Measurements from ENCODE around the gene DHX36. TPM values are rescaled to one million over a fixed set of nuclear protein-coding genes. Genes with fewer than 3 reads are reported as not detected.

Gene DHX36
- total RNA-seq, 1 donor from 2014 or later, result 93.3 TPM

GRCh38 chr3:154252759-154253638 lies 71.3 kb downstream of the DHX36 start:
- H3K4me1 Mint-ChIP-seq, result peaks cover 3% of the 10 kb centered on the region
- intact Hi-C loops (cut with micrococcal nuclease), result loop anchor here (1.0 to 2.0 kb wide), 3 partner anchors 158 to 1226 kb away; no protein-coding TSS in a partner anchor
- no peaks in the 10 kb centered on the region for H3K27me3 Mint-ChIP-seq
- H3K4me3 Mint-ChIP-seq, result no peak overlapping the region
- H3K9me3 Mint-ChIP-seq, result no peaks in the 10 kb centered on the region
- H3K27ac Mint-ChIP-seq, result no peak overlapping the region
- DNase-seq, result peak; percentile 89
- peaks cover 37% of the 10 kb centered on the region for H3K36me3 Mint-ChIP-seq (ENCODE audit: low read depth)

GRCh38 chr3:154251610-154252009 lies 72.7 kb downstream of the DHX36 start:
- Mint-ChIP-seq H3K4me3 (no peak overlapping the region), H3K4me1 (peaks cover 3% of the 10 kb centered on the region), H3K27ac (peak overlapping the region; percentile 21), H3K27me3 (no peaks in the 10 kb centered on the region), H3K36me3 (ENCODE audit: low read depth) (peaks cover 34% of the 10 kb centered on the region), H3K9me3 (no peaks in the 10 kb centered on the region)
- intact Hi-C loops (cut with micrococcal nuclease), result loop anchor here (2.0 kb wide), 2 partner anchors 157 to 1225 kb away; no protein-coding TSS in a partner anchor
- DNase-seq, result no peak

- intact Hi-C loops (cut with micrococcal nuclease), result no loop called here
- peaks cover 31% of the 10 kb centered on the region for H3K36me3 Mint-ChIP-seq (ENCODE audit: low read depth)
Observed at GRCh38 chr3:154250291-154250690, 74.0 kb downstream of the DHX36 start.

GRCh38 chr3:154247806-154248415 lies 76.4 kb downstream of the DHX36 start:
- intact Hi-C loops (cut with micrococcal nuclease), result no loop called here
- peaks cover 2% of the 10 kb centered on the region for H3K4me1 Mint-ChIP-seq
- no peak for DNase-seq
- H3K9me3 Mint-ChIP-seq, result no peaks in the 10 kb centered on the region
- H3K36me3 Mint-ChIP-seq (ENCODE audit: low read depth), result peaks cover 21% of the 10 kb centered on the region
- no peak overlapping the region for H3K4me3 Mint-ChIP-seq
- H3K27me3 Mint-ChIP-seq, result no peaks in the 10 kb centered on the region
- no peak overlapping the region for H3K27ac Mint-ChIP-seq

More at GRCh38 chr3:154250291-154250690, 74.0 kb downstream of the DHX36 start:
- H3K27me3 Mint-ChIP-seq, result no peaks in the 10 kb centered on the region
- no peaks in the 10 kb centered on the region for H3K9me3 Mint-ChIP-seq
- H3K4me1 Mint-ChIP-seq, result peaks cover 3% of the 10 kb centered on the region
- no peak overlapping the region for H3K27ac Mint-ChIP-seq
- H3K4me3 Mint-ChIP-seq, result no peak overlapping the region
- DNase-seq, result no peak

GRCh38 chr3:154244644-154245043 lies 79.6 kb downstream of the DHX36 start:
- intact Hi-C loops (cut with micrococcal nuclease), result no loop called here

GRCh38 chr3:154243353-154243752 lies 80.9 kb downstream of the DHX36 start:
- Mint-ChIP-seq H3K27ac (no peak overlapping the region), H3K4me3 (no peak overlapping the region), H3K36me3 (ENCODE audit: low read depth) (peaks cover 6% of the 10 kb centered on the region), H3K4me1 (peaks cover 3% of the 10 kb centered on the region), H3K9me3 (no peaks in the 10 kb centered on the region), H3K27me3 (no peaks in the 10 kb centered on the region)
- no peak for DNase-seq
- intact Hi-C loops (cut with micrococcal nuclease), result no loop called here

More at GRCh38 chr3:154244644-154245043, 79.6 kb downstream of the DHX36 start:
- Mint-ChIP-seq H3K27me3 (no peaks in the 10 kb centered on the region), H3K9me3 (no peaks in the 10 kb centered on the region), H3K36me3 (ENCODE audit: low read depth) (peaks cover 11% of the 10 kb centered on the region), H3K4me1 (no peaks in the 10 kb centered on the region), H3K27ac (no peak overlapping the region), H3K4me3 (no peak overlapping the region)
- no peak for DNase-seq

GRCh38 chr3:154242766-154243165 lies 81.5 kb downstream of the DHX36 start:
- peaks cover 7% of the 10 kb centered on the region for H3K4me1 Mint-ChIP-seq
- intact Hi-C loops (cut with micrococcal nuclease), result no loop called here
- no peaks in the 10 kb centered on the region for H3K9me3 Mint-ChIP-seq
- no peak overlapping the region for H3K27ac Mint-ChIP-seq
- DNase-seq, result no peak
- H3K4me3 Mint-ChIP-seq, result no peak overlapping the region
- H3K27me3 Mint-ChIP-seq, result no peaks in the 10 kb centered on the region
- H3K36me3 Mint-ChIP-seq (ENCODE audit: low read depth), result peaks cover 6% of the 10 kb centered on the region

GRCh38 chr3:154241496-154241895 lies 82.8 kb downstream of the DHX36 start:
- H3K27me3 Mint-ChIP-seq, result no peaks in the 10 kb centered on the region
- peaks cover 3% of the 10 kb centered on the region for H3K36me3 Mint-ChIP-seq (ENCODE audit: low read depth)
- H3K4me3 Mint-ChIP-seq, result no peak overlapping the region
- no peaks in the 10 kb centered on the region for H3K9me3 Mint-ChIP-seq
- no peak for DNase-seq
- peaks cover 9% of the 10 kb centered on the region for H3K4me1 Mint-ChIP-seq
- no peak overlapping the region for H3K27ac Mint-ChIP-seq
- intact Hi-C loops (cut with micrococcal nuclease), result no loop called here

GRCh38 chr3:154240235-154240634 lies 84.1 kb downstream of the DHX36 start:
- intact Hi-C loops (cut with micrococcal nuclease), result no loop called here
- Mint-ChIP-seq H3K4me3 (no peak overlapping the region), H3K27ac (no peak overlapping the region), H3K4me1 (peaks cover 9% of the 10 kb centered on the region), H3K27me3 (no peaks in the 10 kb centered on the region), H3K36me3 (ENCODE audit: low read depth) (no peaks in the 10 kb centered on the region), H3K9me3 (no peaks in the 10 kb centered on the region)
- DNase-seq, result no peak

GRCh38 chr3:154236331-154236730 lies 88.0 kb downstream of the DHX36 start:
- H3K27ac Mint-ChIP-seq, result no peak overlapping the region
- no peaks in the 10 kb centered on the region for H3K36me3 Mint-ChIP-seq (ENCODE audit: low read depth)
- no peaks in the 10 kb centered on the region for H3K9me3 Mint-ChIP-seq
- intact Hi-C loops (cut with micrococcal nuclease), result loop anchor here (5.0 kb wide), 1 partner anchor 114 kb away; the partner anchor contains the start of gene ARHGEF26
- no peak for DNase-seq
- H3K4me1 Mint-ChIP-seq, result peaks cover 9% of the 10 kb centered on the region
- H3K27me3 Mint-ChIP-seq, result peaks cover 2% of the 10 kb centered on the region
- no peak overlapping the region for H3K4me3 Mint-ChIP-seq

GRCh38 chr3:154235330-154235729 lies 89.0 kb downstream of the DHX36 start:
- Mint-ChIP-seq H3K27me3 (peaks cover 2% of the 10 kb centered on the region), H3K27ac (no peak overlapping the region), H3K4me1 (peaks cover 9% of the 10 kb centered on the region), H3K9me3 (no peaks in the 10 kb centered on the region), H3K4me3 (no peak overlapping the region), H3K36me3 (ENCODE audit: low read depth) (no peaks in the 10 kb centered on the region)
- intact Hi-C loops (cut with micrococcal nuclease), result loop anchor here (5.0 kb wide), 1 partner anchor 113 kb away; the partner anchor contains the start of gene ARHGEF26
- DNase-seq, result no peak

- intact Hi-C loops (cut with micrococcal nuclease), result no loop called here
- Mint-ChIP-seq H3K4me3 (no peak overlapping the region), H3K9me3 (no peaks in the 10 kb centered on the region), H3K27me3 (peaks cover 4% of the 10 kb centered on the region), H3K27ac (no peak overlapping the region), H3K36me3 (ENCODE audit: low read depth) (no peaks in the 10 kb centered on the region), H3K4me1 (no peaks in the 10 kb centered on the region)
- DNase-seq, result no peak
Observed at GRCh38 chr3:154229217-154229590, 95.1 kb downstream of the DHX36 start.

GRCh38 chr3:154228561-154229216 lies 95.6 kb downstream of the DHX36 start:
- Mint-ChIP-seq H3K4me3 (no peak overlapping the region), H3K9me3 (no peaks in the 10 kb centered on the region), H3K27me3 (peaks cover 4% of the 10 kb centered on the region), H3K27ac (no peak overlapping the region), H3K36me3 (ENCODE audit: low read depth) (no peaks in the 10 kb centered on the region), H3K4me1 (no peaks in the 10 kb centered on the region)
- intact Hi-C loops (cut with micrococcal nuclease), result no loop called here
- no peak for DNase-seq

- no peak for DNase-seq
- intact Hi-C loops (cut with micrococcal nuclease), result no loop called here
- Mint-ChIP-seq H3K27ac (no peak overlapping the region), H3K4me1 (no peaks in the 10 kb centered on the region), H3K4me3 (no peak overlapping the region), H3K27me3 (peaks cover 10% of the 10 kb centered on the region), H3K36me3 (ENCODE audit: low read depth) (no peaks in the 10 kb centered on the region), H3K9me3 (no peaks in the 10 kb centered on the region)
Observed at GRCh38 chr3:154227531-154227930, 96.8 kb downstream of the DHX36 start.

Measured in activated CD4-positive, alpha-beta T cell treated with anti-CD3 and anti-CD28 coated beads, Interleukin-2, amount 10 ng/mL, durations not matched to agents 24 days and 14 days (primary cell).